GM12878 (cell line): ENCODE data around the gene PAM16. TPM values are rescaled to one million over a fixed set of nuclear protein-coding genes. Genes with fewer than 3 reads are reported as not detected.

ENCODE experiments used
- ATAC-seq: fragments of 200-7000 bp; cut with Tn5 transposase; 3 replicates; pipeline ENCODE4 v1.9.1; 2020; ENCODE audit warnings: mild to moderate bottlenecking, moderate library complexity
- BruUV-seq: library from RNA; stranded (reverse); fragments of 400-500 nt; replicated peaks from 2 replicates; lab custom pipeline; 2021; lab: Mats Ljungman, UMichigan
- CTCF ChIA-PET: fragments of 300-600 bp; sonication (Branson Sonifier 250); formaldehyde crosslinking; extraction: SDS; loops from one replicate; lab custom pipeline; 2021; ENCODE audit warnings: inconsistent platforms; lab: Yijun Ruan, JAX
- POLR2A ChIA-PET: fragments of 350-600 bp; formaldehyde crosslinking; extraction: SDS; loops from one replicate; lab custom pipeline; 2021; ENCODE audit warnings: inconsistent platforms; lab: Charles Lee
- RAD21 ChIA-PET: fragments of 300-600 bp; sonication (Branson Sonifier 250); formaldehyde crosslinking; loops from one replicate; lab custom pipeline; 2023; ENCODE audit warnings: antibody characterized with exemption; ENCODE audit not compliant: unreplicated experiment; lab: Charles Lee
- SMC1A ChIA-PET: fragments of 300-600 bp; sonication (Branson Sonifier 250); formaldehyde crosslinking; loops from one replicate; lab custom pipeline; 2023; ENCODE audit not compliant: unreplicated experiment, uncharacterized antibody; lab: Charles Lee
- DNase-seq: peaks from one replicate; pipeline ENCODE4 v3.0.0-alpha.2; 2011; ENCODE audit warnings: low read depth, low spot score
- FAIRE-seq: peaks from 3 replicates; lab custom pipeline; 2011; peaks lifted over from hg19 to GRCh38; lab: Jason Lieb, UNC
- H2AFZ ChIP-seq: 2 replicates; pipeline ENCODE4 v1.6.0; 2011; ENCODE audit warnings: low read depth, low read length, control low read depth; ENCODE audit not compliant: control insufficient read depth
- H3K27ac ChIP-seq: 2 replicates; pipeline ENCODE4 v1.5.1; 2011; ENCODE audit warnings: control low read depth; ENCODE audit not compliant: control insufficient read depth, insufficient read depth
- H3K27me3 ChIP-seq, 2 experiments: replicated peaks in 1 of 2; 2 replicates each; pipeline versions ENCODE4 v1.6.0 to v1.6.1; 2011; ENCODE audit warnings: low read length in 1 of 2; ENCODE audit not compliant: control insufficient read depth in 2 of 2, insufficient read depth in 2 of 2
- H3K36me3 ChIP-seq, 2 experiments: 2 replicates each; pipeline ENCODE4 v1.5.1; 2011; ENCODE audit warnings: low read length in 1 of 2; ENCODE audit not compliant: control insufficient read depth in 2 of 2, insufficient read depth in 2 of 2
- H3K4me1 ChIP-seq: 2 replicates; pipeline ENCODE4 v1.6.1; 2011; ENCODE audit warnings: mild to moderate bottlenecking, low read length, moderate library complexity, mixed read lengths; ENCODE audit not compliant: control insufficient read depth, insufficient read depth
- H3K4me2 ChIP-seq: 2 replicates; pipeline ENCODE4 v1.6.0; 2011; ENCODE audit warnings: control low read depth; ENCODE audit not compliant: control insufficient read depth, insufficient read depth
- H3K4me3 ChIP-seq: fragments of 200-600 bp; sonication (generic); 2 replicates; pipeline ENCODE4 v1.5.1; 2016
- H3K79me2 ChIP-seq: 2 replicates; pipeline ENCODE4 v1.6.0; 2011; ENCODE audit warnings: low read length; ENCODE audit not compliant: control insufficient read depth, insufficient read depth
- H3K9ac ChIP-seq: 2 replicates; pipeline ENCODE4 v1.8.0; 2011; ENCODE audit warnings: low read length, control low read depth, mixed read lengths; ENCODE audit not compliant: control insufficient read depth, insufficient read depth
- H3K9me3 ChIP-seq: replicated peaks from 3 replicates; pipeline ENCODE4 v1.5.1; 2011; ENCODE audit warnings: mild to moderate bottlenecking, low read length; ENCODE audit not compliant: control insufficient read depth, insufficient read depth
- H4K20me1 ChIP-seq: 2 replicates; pipeline ENCODE4 v1.6.0; 2011; ENCODE audit not compliant: control insufficient read depth, insufficient read depth
- BMI1 ChIP-seq: fragments of 450-650 bp; IDR thresholded peaks from 2 replicates; pipeline ENCODE4 v1.6.1; 2016; ENCODE audit warnings: mild to moderate bottlenecking, moderate library complexity, borderline replicate concordance
- FOXM1 ChIP-seq: IDR thresholded peaks from 2 replicates; pipeline ENCODE4 v1.6.1; 2012; ENCODE audit warnings: low read depth, mild to moderate bottlenecking, inconsistent platforms, low read length, moderate library complexity
- HDAC6 ChIP-seq: fragments of 200-600 bp; sonication (generic); IDR thresholded peaks from one replicate; pipeline ENCODE4 v1.8.0; 2017; ENCODE audit warnings: antibody characterized with exemption; ENCODE audit not compliant: unreplicated experiment
- KAT2A ChIP-seq: conservative IDR thresholded peaks from 2 replicates; pipeline ENCODE4 v1.6.1; 2011; ENCODE audit warnings: low read depth, low read length; ENCODE audit not compliant: control insufficient read depth
- KLF5 ChIP-seq: fragments of 450-650 bp; IDR thresholded peaks from 2 replicates; pipeline ENCODE4 v1.6.1; 2014; ENCODE audit warnings: mild to moderate bottlenecking; ENCODE audit not compliant: partially characterized antibody
- MXI1 ChIP-seq: fragments of 150-350 bp; IDR thresholded peaks from 2 replicates; pipeline ENCODE4 v1.6.1; 2011; ENCODE audit warnings: low read depth, mild to moderate bottlenecking, inconsistent platforms, low read length, improper control_type of control experiment
- NR2C1 ChIP-seq: fragments of 450-650 bp; IDR thresholded peaks from 2 replicates; pipeline ENCODE4 v1.6.1; 2017; ENCODE audit warnings: antibody characterized with exemption, mild to moderate bottlenecking, moderate library complexity
- POLR2A ChIP-seq: IDR thresholded peaks from 2 replicates; pipeline ENCODE4 v1.6.1; 2011; ENCODE audit warnings: low read depth, mild to moderate bottlenecking, low read length
- POLR2AphosphoS2 ChIP-seq: IDR thresholded peaks from 2 replicates; pipeline ENCODE4 v1.6.1; 2011; ENCODE audit warnings: low read depth, mild to moderate bottlenecking, low read length, improper control_type of control experiment, moderate library complexity
- SIX5 ChIP-seq: IDR thresholded peaks from 2 replicates; pipeline ENCODE4 v1.6.1; 2011; ENCODE audit warnings: mild to moderate bottlenecking, low read depth, low read length, moderate library complexity; ENCODE audit not compliant: severe bottlenecking
- TCF7 ChIP-seq: IDR thresholded peaks from 2 replicates; pipeline ENCODE4 v1.6.1; 2014; ENCODE audit warnings: antibody characterized with exemption, borderline replicate concordance
- ZBED1 ChIP-seq: IDR thresholded peaks from 2 replicates; pipeline ENCODE4 v1.6.1; 2016; ENCODE audit warnings: borderline replicate concordance
- WGBS: methylation state at CpG from one replicate; pipeline ENCODE4 v1.1.6; 2016; ENCODE audit warnings: low lambda C conversion rate; ENCODE audit not compliant: insufficient replicate concordance, insufficient coverage; ENCODE audit errors: missing lambda C conversion rate; 5-methylcytosine and 5-hydroxymethylcytosine counted together
- in situ Hi-C: fragments of 300-500 bp; cut with MboI; formaldehyde crosslinking; loops from 9 replicates; pipeline ENCODE4 v1.14.3; 2018; ENCODE audit warnings: mixed read lengths
- intact Hi-C: fragments of 100-400 bp; cut with micrococcal nuclease; formaldehyde crosslinking; loops from one replicate; pipeline ENCODE4 v1.14.2; 2022; ENCODE audit not compliant: unreplicated experiment
- polyA plus RNA-seq, 11 experiments: library from polyadenylated mRNA; depleted of rRNA in 4 of 11; unstranded in 6 of 11; stranded (reverse) in 5 of 11; fragments of >200 nt; fragmentation: Nextera tagmentation in 4 of 11; fragmentation: Illumina TruSeq in 1 of 11; extraction: Ambion mirVana in 4 of 11; extraction: Trizol in 1 of 11; gene quantifications; 1 replicate in 1 of 11; 2 replicates in 10 of 11; pipeline versions ENCODE4 v1.2.1 to v1.2.3, GENCODE V29; 2011 to 2016; ENCODE audit warnings: inconsistent platforms in 2 of 11, missing spikeins in 2 of 11, low read depth in 1 of 11
- total RNA-seq, 4 experiments: library from RNA; depleted of rRNA in 3 of 4; stranded (reverse); fragments of >200 nt in 3 of 4; fragmentation: Illumina TruSeq in 1 of 4; extraction: Trizol in 1 of 4; gene quantifications; 2 replicates each; pipeline versions ENCODE4 v1.2.1 to v1.2.3, GENCODE V29; 2013 to 2021
- TF ChIP-seq, protein P1 (sequence below): fragments of 450-650 bp; IDR thresholded peaks from 2 replicates; pipeline ENCODE4 v1.6.1; 2016; ENCODE audit warnings: mild to moderate bottlenecking
- TF ChIP-seq, protein P2 (sequence below): IDR thresholded peaks from 2 replicates; pipeline ENCODE4 v1.6.1; 2012; ENCODE audit warnings: low read depth, low read length, improper control_type of control experiment
- TF ChIP-seq, protein P3 (sequence below), 3 experiments: IDR thresholded peaks in 2 of 3; conservative IDR thresholded peaks in 1 of 3; 2 replicates each; pipeline ENCODE4 v1.5.1; 2011; ENCODE audit warnings: low read depth in 3 of 3, low read length in 3 of 3, mild to moderate bottlenecking in 3 of 3, control low read depth in 2 of 3, moderate library complexity in 2 of 3, inconsistent platforms in 1 of 3, mixed read lengths in 1 of 3; ENCODE audit not compliant: control insufficient read depth in 2 of 3, insufficient read depth in 1 of 3; ENCODE audit errors: extremely low read depth in 1 of 3

The PAM16 gene
- total and polyA plus RNA-seq, 10 of the 15 experiments (the other 5 are each of a cell fraction or from before 2014, with no cell fraction given), result 18.5 to 94.3 (median 51.5) TPM

DNA sequence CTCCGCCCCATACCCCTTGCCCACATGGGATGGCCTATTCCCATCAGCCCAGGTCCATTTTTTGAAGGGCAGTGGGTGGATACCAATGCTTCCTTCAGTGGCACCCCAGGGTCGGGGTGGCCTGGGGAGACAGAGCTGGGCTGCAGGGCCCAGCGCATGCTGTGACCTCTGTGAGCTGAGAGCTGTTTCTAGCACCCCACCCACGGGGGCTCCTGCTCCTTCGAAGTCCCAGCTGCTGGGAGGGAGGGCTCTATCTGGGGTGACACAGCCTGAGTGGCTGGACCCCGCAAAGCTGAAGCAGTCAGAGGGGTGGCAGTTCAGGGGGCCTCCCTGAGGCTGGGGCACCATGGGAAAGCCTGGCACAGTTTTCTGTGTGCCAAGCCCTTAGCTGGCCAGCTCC is 10.7 kb downstream of the PAM16 start:
- FAIRE-seq (no peak), DNase-seq (no peak), ATAC-seq (no peak)
- intact Hi-C loops (no loop called here), in situ Hi-C loops (no loop called here)
- POLR2A ChIA-PET, result no interaction called here
- no peak overlapping the region for H3K9ac ChIP-seq
- no peaks in the 10 kb centered on the region for H3K27me3 ChIP-seq
- RAD21 ChIA-PET, result no interaction called here
- CTCF ChIA-PET, result interaction anchor here (1.1 to 1.6 kb wide), 3 partner anchors 9 to 62 kb away, joined by 4 to 5 read pairs (median 4); no protein-coding TSS in a partner anchor
- H3K4me3 ChIP-seq, result no peak overlapping the region
- H2AFZ ChIP-seq, result no peak overlapping the region
- H3K4me1 ChIP-seq, result no peaks in the 10 kb centered on the region
- H4K20me1 ChIP-seq, result 0 out of 2 replicates have a peak, but pooled peaks cover 6% of the 10 kb centered on the region
- BruUV-seq, result no TSS peak
- TF ChIP-seq, protein P1, sequence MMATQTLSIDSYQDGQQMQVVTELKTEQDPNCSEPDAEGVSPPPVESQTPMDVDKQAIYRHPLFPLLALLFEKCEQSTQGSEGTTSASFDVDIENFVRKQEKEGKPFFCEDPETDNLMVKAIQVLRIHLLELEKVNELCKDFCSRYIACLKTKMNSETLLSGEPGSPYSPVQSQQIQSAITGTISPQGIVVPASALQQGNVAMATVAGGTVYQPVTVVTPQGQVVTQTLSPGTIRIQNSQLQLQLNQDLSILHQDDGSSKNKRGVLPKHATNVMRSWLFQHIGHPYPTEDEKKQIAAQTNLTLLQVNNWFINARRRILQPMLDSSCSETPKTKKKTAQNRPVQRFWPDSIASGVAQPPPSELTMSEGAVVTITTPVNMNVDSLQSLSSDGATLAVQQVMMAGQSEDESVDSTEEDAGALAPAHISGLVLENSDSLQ, result no peak
- no peak overlapping the region for H3K27ac ChIP-seq
- no peaks in the 10 kb centered on the region for H3K9me3 ChIP-seq
- H3K4me2 ChIP-seq, result no peak overlapping the region
- SMC1A ChIA-PET, result interaction anchor here (1.1 kb wide), 1 partner anchor 10 kb away, joined by 3 read pairs; no protein-coding TSS in a partner anchor
- WGBS, result 88% methylated on average over 6 of the region's 6 CpGs
- peaks cover 5% of the 10 kb centered on the region for H3K79me2 ChIP-seq
- H3K36me3 ChIP-seq, result peaks cover 0 to 19% of the 10 kb centered on the region in 2 experiments; a peak in 3 of 4 replicates

DNA sequence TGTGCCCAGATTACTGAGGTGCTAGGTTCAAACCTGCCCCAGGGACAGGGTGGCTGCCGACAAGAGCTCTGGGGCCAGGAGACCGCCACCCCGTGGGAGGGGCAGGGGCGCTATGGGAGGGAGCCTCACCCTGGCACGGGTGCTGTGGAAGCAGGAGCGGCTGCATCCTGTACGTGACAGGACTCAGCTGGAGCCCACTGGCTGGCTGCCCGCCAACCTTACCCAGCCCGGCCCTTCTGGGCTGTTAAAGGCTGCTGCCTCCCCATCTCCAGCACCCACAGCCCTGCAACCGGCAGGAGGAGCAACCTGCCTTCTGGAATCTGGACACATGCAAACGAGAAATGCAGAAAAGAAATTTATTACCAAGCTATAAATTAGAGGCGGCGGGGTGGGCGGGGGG is 11.2 kb downstream of the PAM16 start:
- Histone ChIP-seq H3K36me3 (peaks cover 0 to 19% of the 10 kb centered on the region in 2 experiments; a peak in 3 of 4 replicates), H3K9ac (no peak overlapping the region), H2AFZ (no peak overlapping the region), H3K27ac (no peak overlapping the region), H3K27me3 (no peaks in the 10 kb centered on the region), H3K4me3 (no peak overlapping the region), H3K4me2 (no peak overlapping the region), H3K79me2 (peaks cover 5% of the 10 kb centered on the region), H4K20me1 (0 out of 2 replicates have a peak, but pooled peaks cover under 1% of the 10 kb centered on the region), H3K4me1 (no peaks in the 10 kb centered on the region), H3K9me3 (no peaks in the 10 kb centered on the region)
- ChIA-PET SMC1A (interaction anchor here (1.1 kb wide), 1 partner anchor 9 kb away, joined by 3 read pairs; no protein-coding TSS in a partner anchor), CTCF (interaction anchor here (0.9 to 1.6 kb wide), 3 partner anchors 8 to 63 kb away, joined by 3 to 5 read pairs (median 4); no protein-coding TSS in a partner anchor), RAD21 (no interaction called here), POLR2A (interaction anchor here (0.6 kb wide), 2 partner anchors 26 to 50 kb away, joined by 3 read pairs; no protein-coding TSS in a partner anchor)
- 66% methylated on average over 14 of the region's 14 CpGs for WGBS
- BruUV-seq, result no TSS peak
- DNase-seq (no peak), FAIRE-seq (no peak), ATAC-seq (no peak)
- intact Hi-C loops (loop anchor here (10.0 kb wide), 1 partner anchor 135 kb away; no protein-coding TSS in a partner anchor), in situ Hi-C loops (no loop called here)
- no peak for TF ChIP-seq MXI1
- TF ChIP-seq, protein P2, sequence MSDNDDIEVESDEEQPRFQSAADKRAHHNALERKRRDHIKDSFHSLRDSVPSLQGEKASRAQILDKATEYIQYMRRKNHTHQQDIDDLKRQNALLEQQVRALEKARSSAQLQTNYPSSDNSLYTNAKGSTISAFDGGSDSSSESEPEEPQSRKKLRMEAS, result no peak
- TF ChIP-seq POLR2A, result no peak
- TF ChIP-seq FOXM1, result no peak
- no peak for TF ChIP-seq SIX5
- no peak for TF ChIP-seq HDAC6
- no peak for TF ChIP-seq NR2C1
- no peak for TF ChIP-seq KAT2A
- no peak for TF ChIP-seq ZBED1
- no peak for TF ChIP-seq BMI1
- TF ChIP-seq POLR2AphosphoS2, result no peak
- TF ChIP-seq, protein P3, sequence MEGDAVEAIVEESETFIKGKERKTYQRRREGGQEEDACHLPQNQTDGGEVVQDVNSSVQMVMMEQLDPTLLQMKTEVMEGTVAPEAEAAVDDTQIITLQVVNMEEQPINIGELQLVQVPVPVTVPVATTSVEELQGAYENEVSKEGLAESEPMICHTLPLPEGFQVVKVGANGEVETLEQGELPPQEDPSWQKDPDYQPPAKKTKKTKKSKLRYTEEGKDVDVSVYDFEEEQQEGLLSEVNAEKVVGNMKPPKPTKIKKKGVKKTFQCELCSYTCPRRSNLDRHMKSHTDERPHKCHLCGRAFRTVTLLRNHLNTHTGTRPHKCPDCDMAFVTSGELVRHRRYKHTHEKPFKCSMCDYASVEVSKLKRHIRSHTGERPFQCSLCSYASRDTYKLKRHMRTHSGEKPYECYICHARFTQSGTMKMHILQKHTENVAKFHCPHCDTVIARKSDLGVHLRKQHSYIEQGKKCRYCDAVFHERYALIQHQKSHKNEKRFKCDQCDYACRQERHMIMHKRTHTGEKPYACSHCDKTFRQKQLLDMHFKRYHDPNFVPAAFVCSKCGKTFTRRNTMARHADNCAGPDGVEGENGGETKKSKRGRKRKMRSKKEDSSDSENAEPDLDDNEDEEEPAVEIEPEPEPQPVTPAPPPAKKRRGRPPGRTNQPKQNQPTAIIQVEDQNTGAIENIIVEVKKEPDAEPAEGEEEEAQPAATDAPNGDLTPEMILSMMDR (IDR thresholded peaks at IDR 0.05 in 2 of 3, conservative IDR thresholded peaks at IDR 0.05 in 1 of 3; ENCODE audit: control insufficient read depth in 2 of 3, extremely low read depth in 1 of 3, insufficient read depth in 1 of 3, low read depth in 3 of 3, low read length in 3 of 3), result no peak
- TF ChIP-seq TCF7, result no peak
- TF ChIP-seq KLF5, result no peak
